GM19397 (cell line): ENCODE measurements around the gene MCC.
A peak's percentile ranks its signal among the peaks of the same experiment; 100 is the strongest.

Source experiments
- ATAC-seq: cut with Tn5 transposase; IDR thresholded peaks from one replicate; pipeline ENCODE4 v1.9.1; 2021; ENCODE audit warnings: mild to moderate bottlenecking, moderate library complexity; ENCODE audit not compliant: unreplicated experiment

MCC gene

GRCh38 chr5:113230711-113231652 is 257.3 kb downstream of the MCC start:
- no peak for ATAC-seq

- ATAC-seq: no peak
Observed at GRCh38 chr5:113227798-113228197, 260.5 kb downstream of the MCC start.

DNA sequence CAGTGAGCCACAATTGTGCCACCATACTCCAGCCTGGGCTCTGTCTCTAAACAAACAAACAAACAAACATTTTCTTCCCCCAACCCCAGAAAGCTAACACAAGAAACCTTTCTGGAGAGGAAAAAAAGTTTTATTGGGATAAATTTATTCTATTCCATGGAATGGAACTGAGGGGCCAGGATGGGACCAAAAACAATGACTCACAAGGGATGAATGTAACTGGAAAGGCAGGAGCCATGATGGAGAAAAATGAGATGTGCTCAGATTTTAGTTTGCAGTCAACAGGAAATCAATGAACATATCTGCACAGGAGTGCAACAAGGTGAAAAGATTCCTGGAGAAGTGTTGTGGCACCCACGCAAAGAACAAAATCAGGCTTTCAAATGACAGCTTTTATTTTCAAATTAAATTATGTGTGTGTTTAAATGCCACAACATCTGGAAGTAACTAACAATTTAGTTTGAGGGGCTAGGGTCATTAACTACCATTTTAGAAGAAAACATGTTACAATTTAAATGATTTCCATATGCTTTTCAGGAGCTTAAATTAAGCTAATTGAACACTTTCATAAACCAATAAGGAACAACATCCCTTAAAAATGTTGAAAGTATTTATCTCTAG is 262.0 kb downstream of the MCC start:
- no peak for ATAC-seq

GRCh38 chr5:113225259-113225658 is 263.0 kb downstream of the MCC start:
- ATAC-seq: no peak

DNA sequence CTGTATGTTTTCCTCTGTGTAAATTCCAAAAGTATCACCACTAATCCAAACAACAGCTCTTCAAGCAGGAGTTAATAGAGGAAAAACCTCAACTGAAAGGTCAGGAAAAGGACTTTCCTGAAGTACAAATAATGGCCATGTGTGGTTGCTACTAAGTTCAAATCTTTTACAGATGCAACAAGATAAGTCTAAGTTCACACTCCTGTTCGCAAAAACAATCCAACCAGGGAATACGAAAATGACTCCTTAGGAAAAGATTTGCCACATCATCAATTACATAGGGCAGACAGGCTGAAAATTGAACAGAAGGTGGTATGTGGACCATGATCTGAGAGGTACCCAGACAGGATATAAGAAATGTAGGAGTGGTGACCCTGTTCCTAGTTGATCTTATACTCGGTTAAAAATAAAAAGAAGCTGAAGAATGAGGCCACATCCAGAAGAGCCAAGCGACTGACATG is 263.6 kb downstream of the MCC start:
- no peak for ATAC-seq

DNA sequence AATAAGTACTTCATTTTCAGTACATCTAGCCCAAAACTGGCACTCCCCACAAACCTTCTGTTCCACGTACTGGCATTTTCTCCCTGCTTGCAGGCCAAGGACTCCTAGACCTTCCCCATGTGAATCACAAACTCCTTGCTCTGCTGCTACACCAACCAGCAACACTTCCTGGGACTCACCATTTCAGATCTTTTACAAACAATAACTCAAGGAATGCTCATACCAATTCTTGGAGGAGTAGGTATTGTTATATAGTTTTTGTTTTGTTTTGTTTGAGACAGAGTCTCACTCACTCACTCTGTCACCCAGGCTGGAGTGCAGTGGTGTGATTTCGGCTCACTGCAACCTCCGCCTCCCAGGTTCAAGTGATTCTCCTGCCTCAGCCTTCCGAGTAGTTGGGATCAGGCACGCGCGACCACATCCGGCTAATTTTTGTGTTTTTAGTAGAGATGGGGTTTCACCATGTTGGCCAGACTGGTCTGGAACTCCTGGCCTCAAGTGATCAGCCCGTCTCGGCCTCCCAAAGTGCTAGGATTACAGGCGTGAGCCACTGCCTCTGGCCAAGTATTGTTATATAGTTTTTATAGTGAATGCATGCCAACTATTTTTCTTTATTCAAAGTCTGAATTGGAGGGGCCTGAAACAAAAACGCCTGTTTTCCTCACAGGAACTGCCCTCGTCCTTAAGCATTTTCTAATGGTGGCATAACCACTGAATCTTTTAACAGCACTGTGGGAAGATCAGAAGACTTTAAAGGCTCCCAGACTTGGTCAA is 264.2 kb downstream of the MCC start:
- no peak for ATAC-seq

- no peak for ATAC-seq
Observed at GRCh38 chr5:113223315-113223714, 264.9 kb downstream of the MCC start.

DNA sequence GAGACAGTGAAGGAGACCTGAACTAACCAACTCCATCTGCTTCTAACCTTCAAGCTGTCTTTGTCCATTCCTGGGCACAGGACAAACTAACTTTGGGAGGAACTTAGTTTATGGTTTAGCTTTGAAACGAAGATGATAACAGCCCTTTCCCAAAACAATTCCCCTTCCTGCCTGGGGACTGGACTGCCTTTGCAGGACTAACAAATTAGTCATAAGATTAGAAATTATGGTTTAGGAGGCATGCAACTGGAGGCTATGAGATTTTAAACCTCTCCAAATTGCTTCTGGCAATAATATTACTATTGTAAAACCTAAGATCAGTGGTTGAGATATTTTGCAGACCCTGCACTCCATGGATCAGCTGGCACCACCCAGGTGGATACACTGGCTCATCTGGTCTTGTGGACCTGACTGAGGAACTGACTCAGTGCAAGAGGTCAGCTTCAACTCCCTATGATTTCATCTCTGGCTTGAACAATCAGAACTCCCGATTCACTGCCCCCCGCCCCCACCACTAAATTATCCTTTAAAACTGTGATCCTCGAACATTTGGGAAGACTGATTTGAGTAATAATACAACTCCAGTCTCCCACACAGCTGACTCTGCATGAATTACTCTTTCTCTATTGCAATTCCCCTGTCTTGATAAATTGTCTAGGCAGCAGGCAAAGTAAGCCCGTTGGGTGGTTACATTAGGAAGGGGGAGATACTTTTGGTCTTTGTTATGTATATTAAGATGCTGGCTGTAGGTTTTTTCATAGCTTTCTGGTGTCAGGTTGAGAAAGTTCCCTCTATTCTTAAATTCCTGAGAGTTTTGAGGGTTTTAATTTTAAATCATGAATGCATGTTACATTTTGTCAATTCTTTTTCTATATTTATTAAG is 266.7 kb downstream of the MCC start:
- ATAC-seq: no peak

DNA sequence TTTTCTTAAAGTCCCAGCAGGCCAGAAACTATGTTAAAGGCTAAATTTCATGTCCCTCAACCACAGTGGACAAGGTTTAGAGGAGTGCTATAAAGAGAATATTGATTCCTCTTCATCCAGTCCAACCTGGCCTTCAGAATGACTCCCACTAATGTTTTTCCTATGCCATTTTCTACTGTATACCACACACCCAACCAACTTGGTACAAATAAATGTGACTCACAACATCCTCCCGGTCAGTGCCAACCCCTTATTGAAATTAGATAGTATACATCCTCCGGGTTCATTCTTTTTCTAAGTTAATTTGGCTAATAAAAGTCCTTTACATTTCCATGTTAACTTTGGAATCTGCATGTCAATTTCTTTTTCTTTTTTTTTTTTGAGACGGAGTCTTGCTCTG is 268.6 kb downstream of the MCC start:
- no peak for ATAC-seq

DNA sequence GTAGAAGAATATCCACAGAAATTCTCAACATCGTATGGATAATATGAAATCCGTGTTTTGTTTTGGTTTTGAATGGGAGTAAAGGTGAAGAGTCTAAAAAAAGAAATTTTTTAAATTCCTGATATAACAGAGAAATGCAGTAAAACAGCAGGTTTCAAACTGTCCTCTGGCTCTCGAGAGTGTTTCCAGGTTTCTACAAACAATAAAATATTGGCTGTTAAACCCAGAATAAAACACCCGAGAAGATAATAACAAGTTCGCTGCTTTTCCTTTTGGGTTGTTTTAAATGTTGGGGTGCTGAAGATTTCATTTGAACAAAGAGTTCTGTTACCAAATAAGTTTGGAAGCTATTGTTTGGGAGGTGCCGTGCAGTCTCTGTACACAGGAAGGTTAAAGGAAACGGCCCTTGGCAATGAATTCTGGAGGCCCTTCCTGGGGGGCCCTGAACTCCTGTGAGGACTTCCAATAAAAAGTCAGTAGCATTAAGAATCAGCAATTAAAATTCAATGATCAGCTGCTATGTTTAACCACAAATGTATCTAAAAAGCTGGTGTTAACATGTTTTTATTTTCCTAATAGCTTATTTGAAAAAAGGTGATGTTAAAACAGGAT is 269.2 kb downstream of the MCC start:
- ATAC-seq: no peak

- ATAC-seq: no peak
Observed at GRCh38 chr5:113218200-113218599, 270.1 kb downstream of the MCC start.

DNA sequence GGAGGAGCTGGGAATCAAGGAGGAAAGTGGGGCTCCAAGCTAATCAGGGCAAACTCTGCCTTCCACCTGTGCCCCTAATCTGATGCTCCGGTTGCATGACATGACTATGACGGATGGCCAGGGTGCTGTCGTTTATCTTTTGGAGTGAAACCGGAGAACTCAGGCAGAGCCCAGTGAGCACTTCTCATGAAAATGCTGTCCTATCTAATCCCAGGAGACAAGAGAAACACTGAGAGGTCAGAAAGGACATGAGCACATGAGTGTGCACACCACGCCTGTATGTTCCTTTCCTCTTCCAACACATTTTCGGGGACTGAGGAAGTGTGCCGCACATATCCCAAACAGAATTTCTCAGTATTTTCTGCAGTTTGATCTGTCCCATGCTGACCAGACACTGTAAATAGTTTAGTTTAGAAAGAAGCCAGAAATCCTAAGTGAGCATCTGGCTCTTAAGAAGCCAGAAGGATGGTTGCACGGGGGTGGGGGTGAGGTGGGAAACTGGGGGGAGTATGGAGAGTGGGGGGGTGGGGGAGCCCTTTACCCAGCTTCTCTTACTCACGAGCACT is 270.6 kb downstream of the MCC start:
- no peak for ATAC-seq

DNA sequence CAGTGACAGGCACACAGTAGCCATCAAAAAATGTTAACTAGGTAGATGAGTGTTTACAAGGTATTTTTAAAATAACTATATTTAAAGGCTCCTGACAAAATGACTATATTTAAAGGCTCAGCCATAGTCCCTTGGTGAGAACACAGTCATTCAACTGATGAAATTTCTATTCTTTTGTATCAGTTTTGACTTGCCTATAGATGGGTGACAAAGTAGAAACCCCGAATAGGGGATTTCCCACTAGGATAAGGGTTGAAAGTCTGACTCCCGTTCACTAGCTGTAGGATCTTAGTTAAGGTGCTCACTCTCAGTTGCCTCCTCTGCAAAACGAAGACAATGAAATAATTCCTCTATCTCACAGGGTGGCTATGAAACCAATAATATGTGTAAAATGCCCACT is 271.7 kb downstream of the MCC start:
- no peak for ATAC-seq

- ATAC-seq: no peak
Observed at GRCh38 chr5:113215401-113216060, 272.7 kb downstream of the MCC start.

GRCh38 chr5:113214606-113215323 is 273.5 kb downstream of the MCC start:
- no peak for ATAC-seq

GRCh38 chr5:113213551-113214425 is 274.5 kb downstream of the MCC start:
- peak; percentile 49 for ATAC-seq

DNA sequence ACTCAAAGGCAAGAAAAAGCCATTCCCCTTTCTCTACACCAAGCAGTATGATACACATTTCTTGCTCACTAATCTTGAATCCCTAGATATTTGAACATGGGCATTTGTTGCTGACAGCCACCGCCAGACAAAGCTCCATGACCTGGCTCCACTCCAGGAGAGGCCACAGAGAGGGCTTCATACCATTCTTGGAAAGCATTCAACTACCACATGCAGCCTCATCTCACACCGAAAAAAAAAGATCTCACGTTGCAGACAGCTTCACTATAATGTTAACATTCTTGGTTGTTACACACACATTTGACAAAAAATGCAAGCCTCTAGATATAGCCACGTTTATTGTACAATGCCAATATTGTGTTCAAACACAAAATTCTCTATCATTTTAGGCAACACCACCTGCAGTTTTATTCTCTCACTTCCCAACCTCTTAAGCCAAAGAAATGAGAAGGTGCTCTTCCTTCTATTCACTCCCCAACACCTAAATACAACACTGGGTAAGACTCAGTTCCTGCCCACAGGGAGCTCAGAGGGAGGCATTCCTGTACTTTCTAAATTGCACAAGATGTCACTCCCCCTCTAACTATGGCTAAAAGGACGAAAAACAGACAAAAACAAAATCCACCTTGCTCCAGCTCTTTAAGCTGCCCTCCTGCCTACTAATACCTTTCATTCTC is 275.9 kb downstream of the MCC start:
- no peak for ATAC-seq
